Measurements from ENCODE around the gene GLCCI1. TPM values are rescaled to one million over a fixed set of nuclear protein-coding genes. Genes with fewer than 3 reads are reported as not detected.
A peak's percentile ranks its signal among the peaks of the same experiment; 100 is the strongest.

Gene GLCCI1
- total and polyA plus RNA-seq, 10 of the 15 experiments (the other 5 are each of a cell fraction or from before 2014, with no cell fraction given): 12.6 to 92.0 (median 27.6) TPM

GRCh38 chr7:7920481-7920880 lies 48.1 kb upstream of the GLCCI1 start (continued):
- TF ChIP-seq, protein P1, sequence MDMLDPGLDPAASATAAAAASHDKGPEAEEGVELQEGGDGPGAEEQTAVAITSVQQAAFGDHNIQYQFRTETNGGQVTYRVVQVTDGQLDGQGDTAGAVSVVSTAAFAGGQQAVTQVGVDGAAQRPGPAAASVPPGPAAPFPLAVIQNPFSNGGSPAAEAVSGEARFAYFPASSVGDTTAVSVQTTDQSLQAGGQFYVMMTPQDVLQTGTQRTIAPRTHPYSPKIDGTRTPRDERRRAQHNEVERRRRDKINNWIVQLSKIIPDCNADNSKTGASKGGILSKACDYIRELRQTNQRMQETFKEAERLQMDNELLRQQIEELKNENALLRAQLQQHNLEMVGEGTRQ (IDR thresholded peaks at IDR 0.05; ENCODE audit: borderline replicate concordance, low read depth, low read length): no peak
- peak; percentile 100 for TF ChIP-seq POU2F2 (IDR thresholded peaks at IDR 0.05; ENCODE audit: borderline replicate concordance, low read depth, low read length)
- peak; percentile 10 for TF ChIP-seq SIX5 (IDR thresholded peaks at IDR 0.05; ENCODE audit: low read depth, low read length, severe bottlenecking)
- TF ChIP-seq HDAC2 (IDR thresholded peaks at IDR 0.05): no peak
- TF ChIP-seq, protein P2, sequence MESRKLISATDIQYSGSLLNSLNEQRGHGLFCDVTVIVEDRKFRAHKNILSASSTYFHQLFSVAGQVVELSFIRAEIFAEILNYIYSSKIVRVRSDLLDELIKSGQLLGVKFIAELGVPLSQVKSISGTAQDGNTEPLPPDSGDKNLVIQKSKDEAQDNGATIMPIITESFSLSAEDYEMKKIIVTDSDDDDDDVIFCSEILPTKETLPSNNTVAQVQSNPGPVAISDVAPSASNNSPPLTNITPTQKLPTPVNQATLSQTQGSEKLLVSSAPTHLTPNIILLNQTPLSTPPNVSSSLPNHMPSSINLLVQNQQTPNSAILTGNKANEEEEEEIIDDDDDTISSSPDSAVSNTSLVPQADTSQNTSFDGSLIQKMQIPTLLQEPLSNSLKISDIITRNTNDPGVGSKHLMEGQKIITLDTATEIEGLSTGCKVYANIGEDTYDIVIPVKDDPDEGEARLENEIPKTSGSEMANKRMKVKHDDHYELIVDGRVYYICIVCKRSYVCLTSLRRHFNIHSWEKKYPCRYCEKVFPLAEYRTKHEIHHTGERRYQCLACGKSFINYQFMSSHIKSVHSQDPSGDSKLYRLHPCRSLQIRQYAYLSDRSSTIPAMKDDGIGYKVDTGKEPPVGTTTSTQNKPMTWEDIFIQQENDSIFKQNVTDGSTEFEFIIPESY (IDR thresholded peaks at IDR 0.05): no peak
- TF ChIP-seq SRF (IDR thresholded peaks at IDR 0.05; ENCODE audit: low read depth in 2 of 2, low read length in 2 of 2): no peak
- TF ChIP-seq ATF7 (IDR thresholded peaks at IDR 0.05; ENCODE audit: low read depth): peak; percentile 84
- no peak for TF ChIP-seq NR2C2 (IDR thresholded peaks at IDR 0.05; ENCODE audit: borderline replicate concordance, control insufficient read depth, insufficient read length, low read depth)
- TF ChIP-seq EGR1 (IDR thresholded peaks at IDR 0.05; ENCODE audit: borderline replicate concordance in 1 of 2, low read depth in 2 of 2, low read length in 2 of 2): no peak
- TF ChIP-seq, protein P3, sequence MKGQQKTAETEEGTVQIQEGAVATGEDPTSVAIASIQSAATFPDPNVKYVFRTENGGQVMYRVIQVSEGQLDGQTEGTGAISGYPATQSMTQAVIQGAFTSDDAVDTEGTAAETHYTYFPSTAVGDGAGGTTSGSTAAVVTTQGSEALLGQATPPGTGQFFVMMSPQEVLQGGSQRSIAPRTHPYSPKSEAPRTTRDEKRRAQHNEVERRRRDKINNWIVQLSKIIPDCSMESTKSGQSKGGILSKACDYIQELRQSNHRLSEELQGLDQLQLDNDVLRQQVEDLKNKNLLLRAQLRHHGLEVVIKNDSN (IDR thresholded peaks at IDR 0.05; ENCODE audit: borderline replicate concordance, extremely low read length, insufficient read depth, low read depth, low read length): no peak
- peak; percentile 65; the same call in 1 of the 2 replicates for TF ChIP-seq MTA2 (IDR thresholded peaks at IDR 0.05; ENCODE audit: low read depth)
- TF ChIP-seq IKZF1 (conservative IDR thresholded peaks at IDR 0.05): peak; percentile 58; the same call in 1 of the 2 replicates
- TF ChIP-seq PKNOX1 (IDR thresholded peaks at IDR 0.05): no peak
- TF ChIP-seq RBBP5 (conservative IDR thresholded peaks at IDR 0.05): no peak
- TF ChIP-seq, protein P4, sequence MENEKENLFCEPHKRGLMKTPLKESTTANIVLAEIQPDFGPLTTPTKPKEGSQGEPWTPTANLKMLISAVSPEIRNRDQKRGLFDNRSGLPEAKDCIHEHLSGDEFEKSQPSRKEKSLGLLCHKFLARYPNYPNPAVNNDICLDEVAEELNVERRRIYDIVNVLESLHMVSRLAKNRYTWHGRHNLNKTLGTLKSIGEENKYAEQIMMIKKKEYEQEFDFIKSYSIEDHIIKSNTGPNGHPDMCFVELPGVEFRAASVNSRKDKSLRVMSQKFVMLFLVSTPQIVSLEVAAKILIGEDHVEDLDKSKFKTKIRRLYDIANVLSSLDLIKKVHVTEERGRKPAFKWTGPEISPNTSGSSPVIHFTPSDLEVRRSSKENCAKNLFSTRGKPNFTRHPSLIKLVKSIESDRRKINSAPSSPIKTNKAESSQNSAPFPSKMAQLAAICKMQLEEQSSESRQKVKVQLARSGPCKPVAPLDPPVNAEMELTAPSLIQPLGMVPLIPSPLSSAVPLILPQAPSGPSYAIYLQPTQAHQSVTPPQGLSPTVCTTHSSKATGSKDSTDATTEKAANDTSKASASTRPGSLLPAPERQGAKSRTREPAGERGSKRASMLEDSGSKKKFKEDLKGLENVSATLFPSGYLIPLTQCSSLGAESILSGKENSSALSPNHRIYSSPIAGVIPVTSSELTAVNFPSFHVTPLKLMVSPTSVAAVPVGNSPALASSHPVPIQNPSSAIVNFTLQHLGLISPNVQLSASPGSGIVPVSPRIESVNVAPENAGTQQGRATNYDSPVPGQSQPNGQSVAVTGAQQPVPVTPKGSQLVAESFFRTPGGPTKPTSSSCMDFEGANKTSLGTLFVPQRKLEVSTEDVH (IDR thresholded peaks at IDR 0.05; ENCODE audit: low read depth, partially characterized antibody): no peak
- no peak for TF ChIP-seq ZNF24 (IDR thresholded peaks at IDR 0.05)
- TF ChIP-seq SMAD1 (IDR thresholded peaks at IDR 0.05; ENCODE audit: low read depth, partially characterized antibody): no peak
- TF ChIP-seq IRF5 (IDR thresholded peaks at IDR 0.05; ENCODE audit: borderline replicate concordance): no peak
- TF ChIP-seq ZBED1 (IDR thresholded peaks at IDR 0.05; ENCODE audit: borderline replicate concordance): peak; percentile 60; the same call in 1 of the 2 replicates
- TF ChIP-seq STAT1 (conservative IDR thresholded peaks at IDR 0.05): no peak
- TF ChIP-seq BACH1 (IDR thresholded peaks at IDR 0.05; ENCODE audit: borderline replicate concordance): no peak
- TF ChIP-seq ZNF384 (IDR thresholded peaks at IDR 0.05; ENCODE audit: borderline replicate concordance, low read depth, low read length): peak; percentile 45; the same call in 1 of the 2 replicates
- no peak; the same call in 1 of the 2 replicates for TF ChIP-seq STAT3 (IDR thresholded peaks at IDR 0.05; ENCODE audit: low read depth, low read length)
